Vagina (tissue), 2 donors: ENCODE results near the gene PHF20. TPM values are rescaled to one million over a fixed set of nuclear protein-coding genes. Genes with fewer than 3 reads are reported as not detected.
"Not testable (repeated sequence)": the region's sequence is repeated elsewhere in the genome, so short reads cannot be mapped to it uniquely, and the experiment has no call there.

Experiments
- DNase-seq, 2 donors: peaks; one replicate each; pipeline ENCODE4 v3.0.0-alpha.2; 2017; ENCODE audit errors: extremely low spot score in 2 of 2
- H3K27ac ChIP-seq: fragments of 200-600 bp; sonication (generic); one replicate; pipeline ENCODE4 v1.5.1; 2019
- H3K27me3 ChIP-seq: fragments of 200-600 bp; sonication (generic); one replicate; pipeline ENCODE4 v1.5.1; 2019
- H3K36me3 ChIP-seq, 2 donors: fragments of 200-600 bp; sonication (generic); one replicate each; pipeline ENCODE4 v1.5.1; 2017 to 2019
- H3K4me1 ChIP-seq: fragments of 200-600 bp; sonication (generic); one replicate; pipeline ENCODE4 v1.5.1; 2019
- H3K4me3 ChIP-seq, 2 donors: fragments of 200-600 bp; sonication (generic); 1 replicate in 1 of 2; 2 replicates in 1 of 2; pipeline ENCODE4 v1.5.1; 2016 to 2019
- H3K9me3 ChIP-seq: fragments of 200-600 bp; sonication (generic); one replicate; pipeline ENCODE4 v1.5.1; 2019
- POLR2A ChIP-seq, 2 donors: fragments of 450-650 bp; IDR thresholded peaks; one replicate each; pipeline ENCODE4 v1.6.1; 2017; ENCODE audit warnings: antibody characterized with exemption in 2 of 2, mild to moderate bottlenecking in 2 of 2, moderate library complexity in 2 of 2
- POLR2AphosphoS5 ChIP-seq, 2 donors: sonication (generic); formaldehyde crosslinking; IDR thresholded peaks; one replicate each; pipeline ENCODE4 v1.9.0; 2017; ENCODE audit warnings: antibody characterized with exemption in 2 of 2, mild to moderate bottlenecking in 2 of 2, low read depth in 1 of 2; ENCODE audit not compliant: insufficient read depth in 1 of 2
- intact Hi-C: fragments of 100-400 bp; cut with DNase I; formaldehyde crosslinking; loops from one replicate; pipeline ENCODE4 v1.15.1; 2023
- total RNA-seq: library from RNA; depleted of rRNA; stranded (reverse); fragments of >200 nt; gene quantifications from one replicate; pipeline ENCODE4 v1.2.3, GENCODE V29; 2016
- TF ChIP-seq, protein P1 (sequence below), 3 experiments: fragments of 450-650 bp in 2 of 3; fragments of 200-600 bp in 1 of 3; sonication (generic) in 1 of 3; IDR thresholded peaks; one replicate each; pipeline ENCODE4 v1.5.1; 2017 to 2019; ENCODE audit warnings: antibody characterized with exemption in 3 of 3, mild to moderate bottlenecking in 2 of 3, moderate library complexity in 2 of 3

The PHF20 gene
- total RNA-seq, 1 donor from 2014 or later: 37.3 TPM

DNA sequence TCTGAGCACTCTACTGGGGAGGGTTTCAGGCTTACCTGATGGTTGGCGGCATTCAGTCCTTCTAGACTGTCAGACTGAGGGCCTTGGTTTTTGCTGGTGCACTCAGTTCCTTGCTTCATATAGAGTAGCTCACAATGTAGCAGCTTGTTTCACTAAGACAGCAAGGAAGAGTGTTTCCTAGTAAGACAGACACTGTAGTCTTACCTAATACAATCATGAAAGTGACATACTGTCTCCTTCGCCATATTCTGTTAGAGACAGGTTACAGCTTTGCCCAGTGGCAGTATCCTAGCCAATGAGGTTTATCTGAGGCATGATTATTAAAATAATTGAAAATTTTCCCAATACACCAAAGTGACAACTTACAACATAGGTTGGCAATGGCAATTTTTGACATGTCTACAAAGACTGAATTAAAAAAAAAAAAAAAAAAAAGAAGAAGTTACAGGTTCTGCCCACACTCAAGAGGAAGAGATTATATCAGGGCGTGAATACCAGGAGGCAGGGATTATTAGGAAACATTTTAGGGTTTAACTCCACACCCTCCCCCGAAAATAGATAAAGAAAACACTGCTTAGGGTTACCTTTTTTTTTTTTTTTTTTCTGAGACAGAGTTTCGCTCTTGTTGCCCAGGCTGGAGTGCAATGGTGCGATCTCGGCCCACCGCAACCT, 115.7 kb downstream of the PHF20 start:
- peaks cover 12% of the 10 kb centered on the region for H3K4me1 ChIP-seq
- no peaks in the 10 kb centered on the region for H3K9me3 ChIP-seq
- intact Hi-C loops: loop anchor here (10.0 kb wide), 1 partner anchor 153 kb away; no protein-coding TSS in a partner anchor
- H3K27ac ChIP-seq: no peak overlapping the region
- H3K4me3 ChIP-seq: no peak overlapping the region
- no peak for DNase-seq
- H3K36me3 ChIP-seq: no peaks in the 10 kb centered on the region
- no peaks in the 10 kb centered on the region for H3K27me3 ChIP-seq
- TF ChIP-seq, protein P1, sequence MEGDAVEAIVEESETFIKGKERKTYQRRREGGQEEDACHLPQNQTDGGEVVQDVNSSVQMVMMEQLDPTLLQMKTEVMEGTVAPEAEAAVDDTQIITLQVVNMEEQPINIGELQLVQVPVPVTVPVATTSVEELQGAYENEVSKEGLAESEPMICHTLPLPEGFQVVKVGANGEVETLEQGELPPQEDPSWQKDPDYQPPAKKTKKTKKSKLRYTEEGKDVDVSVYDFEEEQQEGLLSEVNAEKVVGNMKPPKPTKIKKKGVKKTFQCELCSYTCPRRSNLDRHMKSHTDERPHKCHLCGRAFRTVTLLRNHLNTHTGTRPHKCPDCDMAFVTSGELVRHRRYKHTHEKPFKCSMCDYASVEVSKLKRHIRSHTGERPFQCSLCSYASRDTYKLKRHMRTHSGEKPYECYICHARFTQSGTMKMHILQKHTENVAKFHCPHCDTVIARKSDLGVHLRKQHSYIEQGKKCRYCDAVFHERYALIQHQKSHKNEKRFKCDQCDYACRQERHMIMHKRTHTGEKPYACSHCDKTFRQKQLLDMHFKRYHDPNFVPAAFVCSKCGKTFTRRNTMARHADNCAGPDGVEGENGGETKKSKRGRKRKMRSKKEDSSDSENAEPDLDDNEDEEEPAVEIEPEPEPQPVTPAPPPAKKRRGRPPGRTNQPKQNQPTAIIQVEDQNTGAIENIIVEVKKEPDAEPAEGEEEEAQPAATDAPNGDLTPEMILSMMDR (IDR thresholded peaks at IDR 0.05): no peak
- no peak for TF ChIP-seq POLR2A (IDR thresholded peaks at IDR 0.05)
- no peak for TF ChIP-seq POLR2AphosphoS5 (IDR thresholded peaks at IDR 0.05; ENCODE audit: insufficient read depth in 1 of 2, low read depth in 1 of 2)

DNA sequence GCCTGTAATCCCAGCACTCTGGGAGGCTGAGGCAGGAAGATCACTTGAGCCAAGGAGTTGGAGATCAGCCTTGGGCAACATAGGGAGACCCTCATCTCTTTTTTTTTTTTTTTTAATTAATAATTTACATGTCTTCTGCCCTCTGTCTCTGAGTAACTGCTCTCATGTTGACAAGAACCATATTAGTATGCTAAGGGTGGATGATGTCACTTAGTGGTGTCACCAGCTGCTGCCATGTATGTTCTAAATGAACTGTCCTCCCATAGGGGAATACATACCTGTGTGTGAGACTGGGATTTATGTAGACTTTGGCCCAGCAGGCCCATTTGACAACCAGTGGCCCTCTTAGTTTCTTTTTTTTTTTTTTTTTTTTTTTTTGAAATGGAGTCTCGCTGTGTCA, 116.8 kb downstream of the PHF20 start:
- Histone ChIP-seq H3K27me3 (no peaks in the 10 kb centered on the region), H3K4me3 (no peak overlapping the region), H3K27ac (no peak overlapping the region), H3K36me3 (no peaks in the 10 kb centered on the region), H3K4me1 (peaks cover 8% of the 10 kb centered on the region), H3K9me3 (no peaks in the 10 kb centered on the region)
- DNase-seq: no peak
- no peak for TF ChIP-seq POLR2A (IDR thresholded peaks at IDR 0.05)
- TF ChIP-seq, protein P1 (IDR thresholded peaks at IDR 0.05): no peak
- no peak for TF ChIP-seq POLR2AphosphoS5 (IDR thresholded peaks at IDR 0.05; ENCODE audit: insufficient read depth in 1 of 2, low read depth in 1 of 2)
- intact Hi-C loops: loop anchor here (10.0 kb wide), 1 partner anchor 154 kb away; no protein-coding TSS in a partner anchor

DNA sequence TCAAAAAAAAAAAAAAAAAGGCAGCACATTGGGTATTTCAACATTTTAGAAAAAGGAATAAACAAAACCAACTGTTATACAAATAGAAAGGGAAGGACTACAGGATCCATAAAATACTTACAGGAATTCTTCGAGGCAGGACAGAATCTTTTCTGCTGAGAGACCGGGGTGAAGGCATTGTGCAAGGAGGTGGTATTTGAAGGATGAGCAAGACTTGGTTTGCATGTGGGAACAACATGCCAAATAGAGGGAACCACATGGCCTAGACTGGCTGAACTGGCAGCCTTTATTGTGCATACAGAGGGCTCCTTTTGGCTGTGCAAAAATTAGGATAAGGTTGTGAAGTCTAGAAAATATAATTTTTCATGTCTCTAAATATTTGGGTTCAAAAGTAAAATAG, 119.6 kb downstream of the PHF20 start:
- H3K27me3 ChIP-seq: no peaks in the 10 kb centered on the region
- intact Hi-C loops: no loop called here
- TF ChIP-seq POLR2AphosphoS5 (IDR thresholded peaks at IDR 0.05; ENCODE audit: insufficient read depth in 1 of 2, low read depth in 1 of 2) (no peak), POLR2A (IDR thresholded peaks at IDR 0.05) (no peak)
- TF ChIP-seq, protein P1 (IDR thresholded peaks at IDR 0.05): no peak
- DNase-seq: no peak
- no peak overlapping the region for H3K4me3 ChIP-seq
- no peaks in the 10 kb centered on the region for H3K36me3 ChIP-seq
- H3K9me3 ChIP-seq: no peaks in the 10 kb centered on the region
- H3K27ac ChIP-seq: no peak overlapping the region
- peaks cover 6% of the 10 kb centered on the region for H3K4me1 ChIP-seq

DNA sequence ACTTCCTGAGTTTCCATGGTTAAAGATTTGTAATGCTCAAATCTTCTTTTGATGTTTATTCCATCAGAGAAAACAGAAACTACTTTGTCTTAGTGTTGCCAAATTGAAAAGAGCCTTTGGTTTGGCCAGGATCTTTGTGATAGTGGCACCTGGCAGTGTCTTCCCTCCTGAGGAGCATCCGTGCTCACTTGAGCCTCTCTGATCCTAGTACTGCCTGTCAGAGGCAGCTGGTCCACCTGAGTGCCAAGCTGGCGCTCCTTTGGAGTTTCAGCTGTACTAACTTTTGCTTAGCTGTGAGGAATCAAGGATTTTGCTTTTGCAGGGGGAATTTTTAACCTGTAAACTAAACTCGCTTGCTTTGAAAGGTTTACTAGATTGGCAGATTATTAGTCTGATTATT, 121.1 kb downstream of the PHF20 start:
- no peak for TF ChIP-seq POLR2A (IDR thresholded peaks at IDR 0.05)
- TF ChIP-seq, protein P1 (IDR thresholded peaks at IDR 0.05): no peak
- no peak for TF ChIP-seq POLR2AphosphoS5 (IDR thresholded peaks at IDR 0.05; ENCODE audit: insufficient read depth in 1 of 2, low read depth in 1 of 2)
- no peak for DNase-seq
- no peaks in the 10 kb centered on the region for H3K9me3 ChIP-seq
- intact Hi-C loops: no loop called here
- H3K27ac ChIP-seq: no peak overlapping the region
- no peak overlapping the region for H3K4me3 ChIP-seq
- H3K4me1 ChIP-seq: peaks cover 6% of the 10 kb centered on the region
- no peaks in the 10 kb centered on the region for H3K36me3 ChIP-seq
- H3K27me3 ChIP-seq: no peaks in the 10 kb centered on the region

DNA sequence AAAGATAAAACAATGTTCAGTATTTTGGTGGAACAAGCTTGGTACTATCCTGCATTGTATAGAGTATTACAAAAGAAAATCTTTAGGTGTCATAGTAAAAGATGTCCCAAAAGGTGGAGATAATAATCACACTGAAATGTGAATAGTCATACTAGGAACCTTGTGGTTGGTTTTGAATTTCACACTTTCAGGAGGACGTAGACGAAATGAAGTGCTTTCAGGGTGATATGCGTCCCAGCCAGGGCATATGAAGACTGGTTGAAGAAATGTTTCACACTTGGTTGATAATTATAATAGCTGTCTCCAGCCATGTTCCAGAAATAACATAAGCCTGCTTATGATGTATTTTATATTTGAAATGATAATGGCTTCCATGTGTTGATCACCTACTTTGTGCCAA, 122.1 kb downstream of the PHF20 start:
- no peaks in the 10 kb centered on the region for H3K36me3 ChIP-seq
- H3K4me3 ChIP-seq: no peak overlapping the region
- TF ChIP-seq POLR2AphosphoS5 (IDR thresholded peaks at IDR 0.05; ENCODE audit: insufficient read depth in 1 of 2, low read depth in 1 of 2) (no peak), POLR2A (IDR thresholded peaks at IDR 0.05) (no peak)
- TF ChIP-seq, protein P1 (IDR thresholded peaks at IDR 0.05): no peak
- H3K9me3 ChIP-seq: no peaks in the 10 kb centered on the region
- DNase-seq: no peak
- H3K27ac ChIP-seq: no peak overlapping the region
- H3K4me1 ChIP-seq: peaks cover 6% of the 10 kb centered on the region
- no peaks in the 10 kb centered on the region for H3K27me3 ChIP-seq
- intact Hi-C loops: no loop called here

DNA sequence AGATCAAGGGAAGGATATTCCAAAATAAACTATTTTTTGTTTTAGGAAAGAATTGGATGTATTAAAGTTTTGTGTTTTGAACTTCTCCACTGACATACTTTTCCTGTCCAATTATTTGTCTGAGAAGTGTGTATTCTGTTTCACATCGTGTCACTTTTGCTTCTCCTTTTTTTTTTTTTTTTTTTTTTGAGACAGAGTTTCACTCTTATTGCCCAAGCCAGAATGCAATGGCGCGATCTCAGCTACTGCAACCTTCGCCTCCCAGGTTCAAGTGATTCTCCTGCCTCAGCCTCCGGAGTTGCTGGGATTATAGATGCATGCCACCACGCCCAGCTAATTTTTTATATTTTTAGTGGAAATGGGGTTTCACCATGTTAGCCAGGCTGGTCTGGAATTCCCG, 123.7 kb downstream of the PHF20 start:
- intact Hi-C loops, H3K9me3 ChIP-seq, H3K4me3 ChIP-seq, DNase-seq, H3K27ac ChIP-seq, H3K4me1 ChIP-seq, H3K27me3 ChIP-seq, H3K36me3 ChIP-seq: not testable (repeated sequence)
